ENCODE results near the gene ATOSB. TPM values are rescaled to one million over a fixed set of nuclear protein-coding genes. Genes with fewer than 3 reads are reported as not detected.

The ATOSB gene
- total and polyA plus RNA-seq, 9 of the 15 experiments (the other 6 are each of a cell fraction or from before 2014, with no cell fraction given), result 0.45 to 8.0 (median 4.2) TPM

GRCh38 chr9:35071814-35072460 lies 43.7 kb downstream of the ATOSB start (continued):
- no peak for TF ChIP-seq MCM2 (IDR thresholded peaks at IDR 0.05; ENCODE audit: low read depth)
- no peak for TF ChIP-seq ZBTB8A (IDR thresholded peaks at IDR 0.05; ENCODE audit: partially characterized antibody)
- 0 out of 2 replicates have a peak, but pooled peaks have one; percentile 13 for TF ChIP-seq CBX1 (IDR thresholded peaks at IDR 0.05; ENCODE audit: low read depth)
- TF ChIP-seq NELFE (IDR thresholded peaks at IDR 0.05; ENCODE audit: insufficient read depth, insufficient read length), result no peak
- TF ChIP-seq LEF1 (IDR thresholded peaks at IDR 0.05), result no peak
- TF ChIP-seq ZNF518B (CRISPR knock-in tag; IDR thresholded peaks at IDR 0.05), result no peak
- TF ChIP-seq ZNF239 (CRISPR knock-in tag; IDR thresholded peaks at IDR 0.05), result no peak
- TF ChIP-seq PPARD (CRISPR knock-in tag; IDR thresholded peaks at IDR 0.05), result no peak
- no peak for TF ChIP-seq NR2C2 (CRISPR knock-in tag; IDR thresholded peaks at IDR 0.05)
- TF ChIP-seq NR2C2 (tag; IDR thresholded peaks at IDR 0.05), result peak; percentile 49
- peak; percentile 84 for TF ChIP-seq ZNF316 (IDR thresholded peaks at IDR 0.05)
- TF ChIP-seq TEAD2 (tag; IDR thresholded peaks at IDR 0.05), result no peak
- no peak for TF ChIP-seq TSC22D4 (tag; IDR thresholded peaks at IDR 0.05)
- no peak for TF ChIP-seq ZNF444 (CRISPR knock-in tag; IDR thresholded peaks at IDR 0.05)
- TF ChIP-seq ZNF79 (CRISPR knock-in tag; IDR thresholded peaks at IDR 0.05; ENCODE audit: low read depth), result no peak
- TF ChIP-seq, protein P1, sequence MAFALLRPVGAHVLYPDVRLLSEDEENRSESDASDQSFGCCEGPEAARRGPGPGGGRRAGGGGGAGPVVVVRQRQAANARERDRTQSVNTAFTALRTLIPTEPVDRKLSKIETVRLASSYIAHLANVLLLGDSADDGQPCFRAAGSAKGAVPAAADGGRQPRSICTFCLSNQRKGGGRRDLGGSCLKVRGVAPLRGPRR (CRISPR knock-in tag; IDR thresholded peaks at IDR 0.05), result no peak
- TF ChIP-seq NFXL1 (CRISPR knock-in tag; IDR thresholded peaks at IDR 0.05), result peak; percentile 27; the same call in 1 of the 2 replicates
- no peak for TF ChIP-seq CHD2 (IDR thresholded peaks at IDR 0.05; ENCODE audit: low read depth, low read length)
- peak; percentile 43 for TF ChIP-seq CXXC5 (CRISPR knock-in tag; IDR thresholded peaks at IDR 0.05)
